ENCODE measurements around the gene PMEL.
"Not testable (repeated sequence)": the region's sequence is repeated elsewhere in the genome, so short reads cannot be mapped to it uniquely, and the experiment has no call there.

PMEL gene

GRCh38 chr12:55919032-55919431 lies 46.8 kb downstream of the PMEL start:
- H3K36me3 ChIP-seq (ENCODE audit: control insufficient read depth in 1 of 2, insufficient read depth in 2 of 2, low read length in 2 of 2); H4K12ac ChIP-seq (ENCODE audit: low read depth, low read length); H3K14ac ChIP-seq (ENCODE audit: low read length); H4K8ac ChIP-seq (ENCODE audit: low read depth, low read length); H2AK5ac ChIP-seq (ENCODE audit: low read length); H3K18ac ChIP-seq (ENCODE audit: low read length); H3K4me1 ChIP-seq (ENCODE audit: control insufficient read depth in 1 of 2, insufficient read depth in 2 of 2, low read length in 2 of 2); H2BK12ac ChIP-seq (ENCODE audit: low read length); H3K23ac ChIP-seq (ENCODE audit: low read length); H3K9ac ChIP-seq (ENCODE audit: low read length); H3K27me3 ChIP-seq (ENCODE audit: insufficient read depth, low read length); H2BK120ac ChIP-seq (ENCODE audit: insufficient read depth, low read length, poor library complexity); H3K79me2 ChIP-seq (ENCODE audit: control insufficient read depth, insufficient read depth, low read length, poor library complexity); H2AFZ ChIP-seq (ENCODE audit: insufficient read depth, low read length, poor library complexity); H3K4me2 ChIP-seq (ENCODE audit: low read length); H2BK5ac ChIP-seq (ENCODE audit: low read depth, low read length, poor library complexity); H3K9me3 ChIP-seq (ENCODE audit: insufficient read depth, low read depth, low read length); H3K79me1 ChIP-seq (ENCODE audit: low read length); H3K27ac ChIP-seq (ENCODE audit: low read depth, low read length); H3K4me3 ChIP-seq (ENCODE audit: low read depth, low read length); H4K91ac ChIP-seq (ENCODE audit: low read depth, low read length): not testable (repeated sequence)
- no CpG with 5 or more reads among the region's 3 CpGs for whole genome bisulfite sequencing (ENCODE audit: extremely low coverage, insufficient coverage, insufficient read length)
- peak overlapping the region; percentile 55 for H3K4ac ChIP-seq (ENCODE audit: low read depth, low read length)
- peak in 1 of 2 donors; percentile 18 for DNase-seq

GRCh38 chr12:55915482-55915859 lies 50.4 kb downstream of the PMEL start:
- no peak overlapping the region for H3K4me2 ChIP-seq (ENCODE audit: low read length)
- H3K4ac ChIP-seq (ENCODE audit: low read depth, low read length), result no peak overlapping the region
- no peak overlapping the region for H2AFZ ChIP-seq (ENCODE audit: insufficient read depth, low read length, poor library complexity)
- no peak overlapping the region for H4K91ac ChIP-seq (ENCODE audit: low read depth, low read length)
- H3K14ac ChIP-seq (ENCODE audit: low read length), result no peak overlapping the region
- no peak overlapping the region for H3K4me3 ChIP-seq (ENCODE audit: low read depth, low read length)
- no peak overlapping the region for H2BK12ac ChIP-seq (ENCODE audit: low read length)
- H4K8ac ChIP-seq (ENCODE audit: low read depth, low read length), result no peak overlapping the region
- no peak overlapping the region for H2BK120ac ChIP-seq (ENCODE audit: insufficient read depth, low read length, poor library complexity)
- no peaks in the 10 kb centered on the region for H3K79me1 ChIP-seq (ENCODE audit: low read length)
- no peak for DNase-seq
- no peaks in the 10 kb centered on the region for H3K27me3 ChIP-seq (ENCODE audit: insufficient read depth, low read length)
- no peak overlapping the region for H2AK5ac ChIP-seq (ENCODE audit: low read length)
- peaks cover 2 to 13% of the 10 kb centered on the region in 2 experiments for H3K36me3 ChIP-seq (ENCODE audit: control insufficient read depth in 1 of 2, insufficient read depth in 2 of 2, low read length in 2 of 2)
- no peak overlapping the region for H3K27ac ChIP-seq (ENCODE audit: low read depth, low read length)
- no peak overlapping the region for H2BK5ac ChIP-seq (ENCODE audit: low read depth, low read length, poor library complexity)
- H3K9me3 ChIP-seq (ENCODE audit: insufficient read depth, low read depth, low read length), result no peaks in the 10 kb centered on the region
- no peak overlapping the region for H3K23ac ChIP-seq (ENCODE audit: low read length)
- no CpG with 5 or more reads among the region's 3 CpGs for WGBS (ENCODE audit: extremely low coverage, insufficient coverage, insufficient read length)
- H3K79me2 ChIP-seq (ENCODE audit: control insufficient read depth, insufficient read depth, low read length, poor library complexity), result peaks cover 8% of the 10 kb centered on the region
- H3K4me1 ChIP-seq (ENCODE audit: control insufficient read depth in 1 of 2, insufficient read depth in 2 of 2, low read length in 2 of 2), result no peaks in the 10 kb centered on the region
- H4K12ac ChIP-seq (ENCODE audit: low read depth, low read length), result no peak overlapping the region
- no peak overlapping the region for H3K18ac ChIP-seq (ENCODE audit: low read length)
- H3K9ac ChIP-seq (ENCODE audit: low read length), result no peak overlapping the region

GRCh38 chr12:55912908-55913307 lies 52.9 kb downstream of the PMEL start:
- no CpG with 5 or more reads among the region's 4 CpGs for WGBS (ENCODE audit: extremely low coverage, insufficient coverage, insufficient read length)

GRCh38 chr12:55909513-55909884 lies 56.3 kb downstream of the PMEL start:
- Histone ChIP-seq H4K12ac (ENCODE audit: low read depth, low read length) (no peak overlapping the region), H3K4me1 (ENCODE audit: control insufficient read depth in 1 of 2, insufficient read depth in 2 of 2, low read length in 2 of 2) (no peaks in the 10 kb centered on the region), H3K4me3 (ENCODE audit: low read depth, low read length) (no peak overlapping the region), H3K79me1 (ENCODE audit: low read length) (no peaks in the 10 kb centered on the region), H3K27me3 (ENCODE audit: insufficient read depth, low read length) (no peaks in the 10 kb centered on the region), H2BK5ac (ENCODE audit: low read depth, low read length, poor library complexity) (no peak overlapping the region), H2AK5ac (ENCODE audit: low read length) (no peak overlapping the region), H4K8ac (ENCODE audit: low read depth, low read length) (no peak overlapping the region), H3K23ac (ENCODE audit: low read length) (no peak overlapping the region), H2BK12ac (ENCODE audit: low read length) (no peak overlapping the region), H3K79me2 (ENCODE audit: control insufficient read depth, insufficient read depth, low read length, poor library complexity) (peaks cover 2% of the 10 kb centered on the region), H3K4ac (ENCODE audit: low read depth, low read length) (no peak overlapping the region), H3K4me2 (ENCODE audit: low read length) (no peak overlapping the region), H3K9ac (ENCODE audit: low read length) (no peak overlapping the region), H3K9me3 (ENCODE audit: insufficient read depth, low read depth, low read length) (no peaks in the 10 kb centered on the region), H3K14ac (ENCODE audit: low read length) (no peak overlapping the region), H3K18ac (ENCODE audit: low read length) (no peak overlapping the region), H2AFZ (ENCODE audit: insufficient read depth, low read length, poor library complexity) (no peak overlapping the region), H3K27ac (ENCODE audit: low read depth, low read length) (no peak overlapping the region), H2BK120ac (ENCODE audit: insufficient read depth, low read length, poor library complexity) (no peak overlapping the region), H4K91ac (ENCODE audit: low read depth, low read length) (no peak overlapping the region), H3K36me3 (ENCODE audit: control insufficient read depth in 1 of 2, insufficient read depth in 2 of 2, low read length in 2 of 2) (peaks cover 2 to 13% of the 10 kb centered on the region in 2 experiments)
- WGBS (ENCODE audit: extremely low coverage, insufficient coverage, insufficient read length), result no CpG with 5 or more reads among the region's 2 CpGs
- DNase-seq, result no peak

More at GRCh38 chr12:55912908-55913307, 52.9 kb downstream of the PMEL start:
- H3K9me3 ChIP-seq (ENCODE audit: insufficient read depth, low read depth, low read length), result no peaks in the 10 kb centered on the region
- no peak overlapping the region for H4K12ac ChIP-seq (ENCODE audit: low read depth, low read length)
- no peaks in the 10 kb centered on the region for H3K4me1 ChIP-seq (ENCODE audit: control insufficient read depth in 1 of 2, insufficient read depth in 2 of 2, low read length in 2 of 2)
- H3K4ac ChIP-seq (ENCODE audit: low read depth, low read length), result no peak overlapping the region
- no peak overlapping the region for H3K4me3 ChIP-seq (ENCODE audit: low read depth, low read length)
- H2BK120ac ChIP-seq (ENCODE audit: insufficient read depth, low read length, poor library complexity), result no peak overlapping the region
- H2BK12ac ChIP-seq (ENCODE audit: low read length), result no peak overlapping the region
- no peak overlapping the region for H4K91ac ChIP-seq (ENCODE audit: low read depth, low read length)
- H3K79me1 ChIP-seq (ENCODE audit: low read length), result no peaks in the 10 kb centered on the region
- DNase-seq, result no peak
- no peak overlapping the region for H3K4me2 ChIP-seq (ENCODE audit: low read length)
- H3K27ac ChIP-seq (ENCODE audit: low read depth, low read length), result no peak overlapping the region
- H3K36me3 ChIP-seq (ENCODE audit: control insufficient read depth in 1 of 2, insufficient read depth in 2 of 2, low read length in 2 of 2), result peaks cover 2 to 12% of the 10 kb centered on the region in 2 experiments
- H3K14ac ChIP-seq (ENCODE audit: low read length), result no peak overlapping the region
- H3K23ac ChIP-seq (ENCODE audit: low read length), result no peak overlapping the region
- no peaks in the 10 kb centered on the region for H3K27me3 ChIP-seq (ENCODE audit: insufficient read depth, low read length)
- no peak overlapping the region for H2AFZ ChIP-seq (ENCODE audit: insufficient read depth, low read length, poor library complexity)
- no peak overlapping the region for H4K8ac ChIP-seq (ENCODE audit: low read depth, low read length)
- H2AK5ac ChIP-seq (ENCODE audit: low read length), result no peak overlapping the region
- no peak overlapping the region for H3K9ac ChIP-seq (ENCODE audit: low read length)
- no peak overlapping the region for H2BK5ac ChIP-seq (ENCODE audit: low read depth, low read length, poor library complexity)
- H3K18ac ChIP-seq (ENCODE audit: low read length), result no peak overlapping the region
- H3K79me2 ChIP-seq (ENCODE audit: control insufficient read depth, insufficient read depth, low read length, poor library complexity), result peaks cover 4% of the 10 kb centered on the region

Data from trophoblast cell (in vitro differentiated cells and primary cell).